Stimulated activated CD8-positive, alpha-beta memory T cell treated with anti-CD3 and anti-CD28 coated beads, Interleukin-4, amount 100 ng/mL, for 48 hours (primary cell): Measurements from ENCODE around the gene NAA25.
"Not testable (repeated sequence)": the region's sequence is repeated elsewhere in the genome, so short reads cannot be mapped to it uniquely, and the experiment has no call there.

Experiments
- DNase-seq: peaks from one replicate; pipeline ENCODE4 v3.0.0-alpha.2; 2020

The NAA25 gene

GRCh38 chr12:112049351-112049750 lies 59.2 kb downstream of the NAA25 start:
- DNase-seq: no peak

- no peak for DNase-seq
Observed at GRCh38 chr12:112046003-112046402, 62.6 kb downstream of the NAA25 start.

- not testable (repeated sequence) for DNase-seq
Observed at GRCh38 chr12:112036614-112037013, 72.0 kb downstream of the NAA25 start.

- DNase-seq: no peak
Observed at GRCh38 chr12:112035219-112035785, 73.3 kb downstream of the NAA25 start.

- DNase-seq: no peak
Observed at GRCh38 chr12:112032292-112032691, 76.3 kb downstream of the NAA25 start.

GRCh38 chr12:112031472-112031871 lies 77.1 kb downstream of the NAA25 start:
- DNase-seq: no peak

GRCh38 chr12:112029301-112029700 lies 79.3 kb downstream of the NAA25 start:
- no peak for DNase-seq

GRCh38 chr12:112025808-112026375 lies 82.7 kb downstream of the NAA25 start:
- DNase-seq: no peak

GRCh38 chr12:112023759-112024396 lies 84.7 kb downstream of the NAA25 start:
- DNase-seq: no peak

GRCh38 chr12:112022241-112023016 lies 86.2 kb downstream of the NAA25 start:
- DNase-seq: no peak

GRCh38 chr12:112020947-112021457 lies 87.6 kb downstream of the NAA25 start:
- no peak for DNase-seq

GRCh38 chr12:112018571-112019237 lies 89.9 kb downstream of the NAA25 start:
- no peak for DNase-seq

- DNase-seq: no peak
Observed at GRCh38 chr12:112017041-112017440, 91.5 kb downstream of the NAA25 start.

- no peak for DNase-seq
Observed at GRCh38 chr12:112015938-112016337, 92.6 kb downstream of the NAA25 start.

- DNase-seq: peak; percentile 78
Observed at GRCh38 chr12:112013601-112014402, 94.8 kb downstream of the NAA25 start.

- peak; percentile 100 for DNase-seq
Observed at GRCh38 chr12:112012775-112013600, 95.6 kb downstream of the NAA25 start, which contains the start of the genes ERP29 and TMEM116. TSS of gene ERP29 (plus strand) at chr12:112013426. CDS start at chr12:112013466, 40 bp downstream. TSS of gene TMEM116 (minus strand) at chr12:112013165. CDS start at chr12:112005270, 7,895 bp downstream.

- no peak for DNase-seq
Observed at GRCh38 chr12:112011685-112012084, 96.9 kb downstream of the NAA25 start.

GRCh38 chr12:112010415-112011344 lies 97.9 kb downstream of the NAA25 start:
- DNase-seq: no peak

GRCh38 chr12:112009596-112009995 lies 99.0 kb downstream of the NAA25 start:
- DNase-seq: not testable (repeated sequence)

GRCh38 chr12:112008918-112009317 lies 99.7 kb downstream of the NAA25 start:
- no peak for DNase-seq
